Measurements from ENCODE around the gene CEP89. TPM values are rescaled to one million over a fixed set of nuclear protein-coding genes. Genes with fewer than 3 reads are reported as not detected.

The CEP89 gene
- total and polyA plus RNA-seq, 2 of the 4 experiments (the other 2 are of a cell fraction): 7.2 to 17.4 TPM

DNA sequence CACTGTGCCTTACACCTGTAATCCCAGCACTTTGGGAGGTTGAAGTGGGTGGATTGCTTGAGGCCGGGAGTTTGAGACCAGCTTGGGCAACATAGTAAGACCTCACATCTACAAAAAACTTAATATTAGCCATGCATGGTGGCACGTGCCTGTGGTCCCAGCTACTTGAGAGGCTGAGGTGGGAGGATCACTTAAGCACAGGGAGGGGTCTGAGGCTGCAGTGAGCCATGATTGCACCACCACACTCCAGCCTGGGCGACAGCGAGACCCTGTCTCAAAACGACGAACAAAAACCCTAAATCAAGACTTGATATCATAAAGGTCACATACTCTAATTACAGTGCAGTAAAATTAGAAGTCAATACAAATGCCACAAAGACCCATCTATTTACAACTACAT, 119.5 kb downstream of the CEP89 start:
- BruUV-seq (replicated peaks): no TSS peak
- no peaks in the 10 kb centered on the region for H3K4me1 ChIP-seq (ENCODE audit: control insufficient read depth, insufficient read depth, low read length)
- H2BK5ac ChIP-seq (ENCODE audit: low read depth, low read length, poor library complexity, severe bottlenecking): no peak overlapping the region
- H3K36me3 ChIP-seq (ENCODE audit: control insufficient read depth, insufficient read depth, low read length): no peaks in the 10 kb centered on the region
- no peak overlapping the region for H2AK9ac ChIP-seq (replicated peaks; ENCODE audit: low read depth, low read length, poor library complexity)
- no peak overlapping the region for H3K4me3 ChIP-seq (ENCODE audit: insufficient read depth, low read depth, low read length)
- H3K79me1 ChIP-seq (ENCODE audit: low read depth in 1 of 2, low read length in 2 of 2): no peaks in the 10 kb centered on the region
- H3K9me3 ChIP-seq (ENCODE audit: control insufficient read depth, insufficient read depth, low read length): no peaks in the 10 kb centered on the region
- H2BK120ac ChIP-seq (ENCODE audit: low read depth, low read length): no peak overlapping the region
- POLR2A ChIA-PET (ENCODE audit: unreplicated experiment): interaction anchor here (0.6 kb wide), 1 partner anchor 16 kb away, joined by 3 read pairs; no protein-coding TSS in a partner anchor
- H2BK15ac ChIP-seq (ENCODE audit: low read depth, low read length): no peak overlapping the region
- intact Hi-C loops (cut with micrococcal nuclease) (no loop called here), dilution Hi-C loops (cut with HindIII; ENCODE audit: low sequenced_read_pairs, unreplicated experiment) (no loop called here), in situ Hi-C loops (cut with MboI; ENCODE audit: low sequenced_read_pairs) (no loop called here)
- H3K56ac ChIP-seq (ENCODE audit: extremely low read depth, insufficient read depth, low read length): no peak overlapping the region
- no peak overlapping the region for H4K91ac ChIP-seq (ENCODE audit: insufficient read depth, low read depth, low read length)
- no peak for ATAC-seq (ENCODE audit: low read depth)
- H3K9me1 ChIP-seq (ENCODE audit: insufficient read depth, low read length): no peaks in the 10 kb centered on the region
- no peak overlapping the region for H3K18ac ChIP-seq (ENCODE audit: low read depth, low read length)
- no peak overlapping the region for H3K23ac ChIP-seq (ENCODE audit: low read depth, low read length)
- H4K8ac ChIP-seq (ENCODE audit: low read depth in 2 of 2, low read length in 2 of 2): no peak overlapping the region
- CTCF ChIA-PET: interaction anchor here (0.7 kb wide), 1 partner anchor 1392 kb away, joined by 3 read pairs; no protein-coding TSS in a partner anchor
- DNase-seq: no peak
- no peak overlapping the region for H3K14ac ChIP-seq (replicated peaks; ENCODE audit: low read depth, low read length)
- H4K20me1 ChIP-seq (ENCODE audit: insufficient read depth, low read length): no peaks in the 10 kb centered on the region
- no peak overlapping the region for H3K4me2 ChIP-seq (ENCODE audit: low read depth, low read length)
- H3K4ac ChIP-seq (ENCODE audit: low read depth, low read length): no peak overlapping the region
- no CpG with 5 or more reads among the region's 6 CpGs for WGBS, 2 experiments (ENCODE audit: extremely low coverage in 2 of 2, insufficient read length in 1 of 2)
- H4K5ac ChIP-seq (ENCODE audit: low read depth, low read length): no peak overlapping the region
- H2BK20ac ChIP-seq (ENCODE audit: low read depth, low read length): no peak overlapping the region
- H3K27ac ChIP-seq (ENCODE audit: insufficient read depth, low read length): no peak overlapping the region
- no peak overlapping the region for H2AFZ ChIP-seq (replicated peaks; ENCODE audit: low read length, poor library complexity)
- no peak overlapping the region for H2AK5ac ChIP-seq (ENCODE audit: low read depth, low read length)
- TF ChIP-seq MXI1 (IDR thresholded peaks at IDR 0.05; ENCODE audit: borderline replicate concordance, low read depth, low read length) (no peak), SMC3 (IDR thresholded peaks at IDR 0.05; ENCODE audit: low read depth, low read length) (no peak), CHD1 (IDR thresholded peaks at IDR 0.05; ENCODE audit: low read depth, low read length) (no peak), MAFK (IDR thresholded peaks at IDR 0.05; ENCODE audit: low read depth, low read length) (no peak), RCOR1 (IDR thresholded peaks at IDR 0.05; ENCODE audit: insufficient replicate concordance, low read length) (no peak), RFX5 (IDR thresholded peaks at IDR 0.05; ENCODE audit: low read depth, low read length) (no peak), POLR2A (IDR thresholded peaks at IDR 0.05; ENCODE audit: low read depth, low read length) (no peak), NFE2L2 (IDR thresholded peaks at IDR 0.05; ENCODE audit: low read depth, low read length) (no peak), MAZ (IDR thresholded peaks at IDR 0.05; ENCODE audit: borderline replicate concordance, low read depth, low read length) (no peak), FOS (IDR thresholded peaks at IDR 0.05; ENCODE audit: low read depth, low read length) (no peak), RAD21 (IDR thresholded peaks at IDR 0.05; ENCODE audit: low read length) (no peak)
- TF ChIP-seq, protein P1, sequence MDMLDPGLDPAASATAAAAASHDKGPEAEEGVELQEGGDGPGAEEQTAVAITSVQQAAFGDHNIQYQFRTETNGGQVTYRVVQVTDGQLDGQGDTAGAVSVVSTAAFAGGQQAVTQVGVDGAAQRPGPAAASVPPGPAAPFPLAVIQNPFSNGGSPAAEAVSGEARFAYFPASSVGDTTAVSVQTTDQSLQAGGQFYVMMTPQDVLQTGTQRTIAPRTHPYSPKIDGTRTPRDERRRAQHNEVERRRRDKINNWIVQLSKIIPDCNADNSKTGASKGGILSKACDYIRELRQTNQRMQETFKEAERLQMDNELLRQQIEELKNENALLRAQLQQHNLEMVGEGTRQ (IDR thresholded peaks at IDR 0.05; ENCODE audit: low read depth, low read length): no peak
- TF ChIP-seq, protein P2, sequence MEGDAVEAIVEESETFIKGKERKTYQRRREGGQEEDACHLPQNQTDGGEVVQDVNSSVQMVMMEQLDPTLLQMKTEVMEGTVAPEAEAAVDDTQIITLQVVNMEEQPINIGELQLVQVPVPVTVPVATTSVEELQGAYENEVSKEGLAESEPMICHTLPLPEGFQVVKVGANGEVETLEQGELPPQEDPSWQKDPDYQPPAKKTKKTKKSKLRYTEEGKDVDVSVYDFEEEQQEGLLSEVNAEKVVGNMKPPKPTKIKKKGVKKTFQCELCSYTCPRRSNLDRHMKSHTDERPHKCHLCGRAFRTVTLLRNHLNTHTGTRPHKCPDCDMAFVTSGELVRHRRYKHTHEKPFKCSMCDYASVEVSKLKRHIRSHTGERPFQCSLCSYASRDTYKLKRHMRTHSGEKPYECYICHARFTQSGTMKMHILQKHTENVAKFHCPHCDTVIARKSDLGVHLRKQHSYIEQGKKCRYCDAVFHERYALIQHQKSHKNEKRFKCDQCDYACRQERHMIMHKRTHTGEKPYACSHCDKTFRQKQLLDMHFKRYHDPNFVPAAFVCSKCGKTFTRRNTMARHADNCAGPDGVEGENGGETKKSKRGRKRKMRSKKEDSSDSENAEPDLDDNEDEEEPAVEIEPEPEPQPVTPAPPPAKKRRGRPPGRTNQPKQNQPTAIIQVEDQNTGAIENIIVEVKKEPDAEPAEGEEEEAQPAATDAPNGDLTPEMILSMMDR (conservative IDR thresholded peaks at IDR 0.05; ENCODE audit: low read depth, low read length): no peak
- TF ChIP-seq, protein P3, sequence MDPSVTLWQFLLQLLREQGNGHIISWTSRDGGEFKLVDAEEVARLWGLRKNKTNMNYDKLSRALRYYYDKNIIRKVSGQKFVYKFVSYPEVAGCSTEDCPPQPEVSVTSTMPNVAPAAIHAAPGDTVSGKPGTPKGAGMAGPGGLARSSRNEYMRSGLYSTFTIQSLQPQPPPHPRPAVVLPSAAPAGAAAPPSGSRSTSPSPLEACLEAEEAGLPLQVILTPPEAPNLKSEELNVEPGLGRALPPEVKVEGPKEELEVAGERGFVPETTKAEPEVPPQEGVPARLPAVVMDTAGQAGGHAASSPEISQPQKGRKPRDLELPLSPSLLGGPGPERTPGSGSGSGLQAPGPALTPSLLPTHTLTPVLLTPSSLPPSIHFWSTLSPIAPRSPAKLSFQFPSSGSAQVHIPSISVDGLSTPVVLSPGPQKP (IDR thresholded peaks at IDR 0.05; ENCODE audit: borderline replicate concordance, low read depth, low read length): no peak
- no peaks in the 10 kb centered on the region for H3K27me3 ChIP-seq (ENCODE audit: control insufficient read depth, insufficient read depth, low read length)
- no peak overlapping the region for H3K9ac ChIP-seq (ENCODE audit: low read depth, low read length)

Measured in IMR-90 (cell line).